Karpas-422 (cell line): Measurements from ENCODE around the gene SLC16A11. TPM values are rescaled to one million over a fixed set of nuclear protein-coding genes. Genes with fewer than 3 reads are reported as not detected.

Experiments used
- DNase-seq: peaks from one replicate; pipeline ENCODE4 v3.0.0-alpha.2; 2015
- H2AFZ ChIP-seq: fragments of 200-600 bp; sonication (generic); 2 replicates; pipeline ENCODE4 v1.6.1; 2014; ENCODE audit warnings: antibody characterized with exemption, low read length, mixed read lengths
- H3K27ac ChIP-seq: fragments of 200-600 bp; sonication (generic); 2 replicates; pipeline ENCODE4 v1.5.1; 2014; ENCODE audit warnings: mild to moderate bottlenecking, low read length, moderate library complexity
- H3K27me3 ChIP-seq: fragments of 200-600 bp; sonication (generic); 2 replicates; pipeline ENCODE4 v1.6.1; 2014; ENCODE audit warnings: low read length, mixed read lengths
- H3K36me3 ChIP-seq: fragments of 200-600 bp; sonication (generic); 2 replicates; pipeline ENCODE4 v1.6.1; 2014; ENCODE audit warnings: low read length, mixed read lengths; ENCODE audit not compliant: insufficient read depth
- H3K4me1 ChIP-seq: fragments of 200-600 bp; sonication (generic); 2 replicates; pipeline ENCODE4 v1.6.1; 2014; ENCODE audit warnings: mild to moderate bottlenecking, low read length, mixed read lengths
- H3K4me2 ChIP-seq: fragments of 200-600 bp; sonication (generic); 2 replicates; pipeline ENCODE4 v1.6.1; 2014; ENCODE audit warnings: low read length, low read depth, mild to moderate bottlenecking; ENCODE audit not compliant: poor library complexity, severe bottlenecking
- H3K4me3 ChIP-seq: fragments of 200-600 bp; sonication (generic); 2 replicates; pipeline ENCODE4 v1.5.1; 2014; ENCODE audit warnings: mild to moderate bottlenecking, antibody characterized with exemption, low read length, mixed read lengths
- H3K79me2 ChIP-seq: fragments of 200-600 bp; sonication (generic); 2 replicates; pipeline ENCODE4 v1.6.1; 2014; ENCODE audit warnings: mild to moderate bottlenecking, low read length, mixed read lengths
- H3K9ac ChIP-seq: fragments of 200-600 bp; sonication (generic); 2 replicates; pipeline ENCODE4 v1.6.0; 2014; ENCODE audit warnings: low read length
- H3K9me2 ChIP-seq: fragments of 200-600 bp; sonication (generic), shearing (Covaris generic); replicated peaks from 2 replicates; pipeline ENCODE4 v1.6.0; 2014; ENCODE audit warnings: mild to moderate bottlenecking, low read length, moderate library complexity; ENCODE audit not compliant: insufficient read depth
- H3K9me3 ChIP-seq: fragments of 300-700, 200-600 bp; sonication (generic); 2 replicates; pipeline ENCODE4 v1.6.1; 2014; ENCODE audit warnings: low read length, mixed read lengths
- H4K20me1 ChIP-seq: fragments of 200-600 bp; sonication (generic); 2 replicates; pipeline ENCODE4 v1.6.1; 2014; ENCODE audit warnings: mild to moderate bottlenecking, antibody characterized with exemption, low read length, low read depth; ENCODE audit not compliant: insufficient read depth
- total RNA-seq: library from RNA; depleted of rRNA; stranded (reverse); fragments of >200 nt; shearing (Covaris generic); gene quantifications from 2 replicates; pipeline ENCODE4 v1.2.3, GENCODE V29; 2014; ENCODE audit warnings: low replicate concordance

SLC16A11 gene
- total RNA-seq, 1 experiment from 2014 or later, result not detected

DNA sequence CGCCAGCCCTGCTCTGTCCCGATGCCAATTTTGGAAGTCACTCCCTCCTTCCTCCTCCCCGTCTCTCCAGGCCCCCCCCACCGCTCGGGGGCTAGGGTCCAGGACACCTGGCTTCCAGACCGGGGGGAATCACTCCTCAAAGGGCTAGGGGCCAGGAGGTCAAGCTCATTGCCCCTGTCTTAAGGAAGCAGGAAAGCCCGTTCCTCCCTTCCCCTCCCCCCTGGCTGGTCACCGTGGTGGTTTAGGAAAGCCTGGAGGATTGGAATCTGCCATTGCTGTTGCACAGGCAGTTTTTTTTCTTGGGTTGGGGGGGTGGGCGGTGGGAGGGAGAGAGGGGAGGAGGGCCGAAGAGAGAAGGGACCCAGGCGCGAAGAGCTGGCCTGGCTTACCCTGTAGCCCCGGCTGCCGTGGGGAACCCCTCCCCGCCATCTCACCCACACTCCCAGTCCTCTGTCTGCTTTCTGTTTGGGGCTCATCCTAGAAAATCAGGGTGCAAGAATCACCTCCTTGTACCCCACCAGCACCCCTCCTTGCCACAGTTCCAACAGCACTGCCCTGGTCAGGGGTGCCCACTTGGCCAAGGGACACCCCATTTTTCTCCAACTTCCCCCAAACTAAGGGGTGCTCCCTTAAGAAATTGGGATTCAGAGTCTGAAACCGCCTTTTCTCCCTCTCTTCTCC is 23.9 kb downstream of the SLC16A11 start:
- Histone ChIP-seq H4K20me1 (0 out of 2 replicates have a peak, but pooled peaks cover 2% of the 10 kb centered on the region), H3K4me3 (no peak overlapping the region), H3K36me3 (no peaks in the 10 kb centered on the region), H3K4me1 (peaks cover 15% of the 10 kb centered on the region), H3K9me2 (no peaks in the 10 kb centered on the region), H3K9me3 (no peaks in the 10 kb centered on the region), H3K27ac (no peak overlapping the region), H2AFZ (no peak overlapping the region), H3K4me2 (no peak overlapping the region), H3K27me3 (no peaks in the 10 kb centered on the region), H3K9ac (no peak overlapping the region), H3K79me2 (no peaks in the 10 kb centered on the region)
- DNase-seq, result no peak

DNA sequence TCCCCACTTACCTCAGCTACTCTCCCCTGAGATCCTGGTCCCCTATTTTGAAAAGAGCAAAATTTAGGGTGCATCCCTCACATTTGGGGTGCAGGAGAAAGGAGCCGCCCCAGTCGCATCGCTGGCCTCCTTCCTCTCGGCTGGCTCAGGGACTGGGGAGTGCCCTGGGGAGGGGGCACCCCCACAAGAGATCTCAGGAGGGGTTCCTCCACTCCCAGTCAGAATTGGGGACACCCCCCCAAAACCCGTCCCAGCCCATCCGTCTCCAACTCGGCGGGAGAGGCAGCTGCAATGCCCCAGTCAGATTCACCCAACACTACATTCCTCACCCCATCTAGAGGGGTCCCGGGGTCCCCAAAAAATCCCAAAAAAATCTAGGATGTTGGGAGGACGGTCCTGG is 24.5 kb downstream of the SLC16A11 start:
- Histone ChIP-seq H4K20me1 (0 out of 2 replicates have a peak, but pooled peaks cover 2% of the 10 kb centered on the region), H3K9me3 (no peaks in the 10 kb centered on the region), H3K4me2 (no peak overlapping the region), H3K9ac (no peak overlapping the region), H2AFZ (no peak overlapping the region), H3K4me3 (no peak overlapping the region), H3K27ac (no peak overlapping the region), H3K4me1 (peaks cover 16% of the 10 kb centered on the region), H3K27me3 (no peaks in the 10 kb centered on the region), H3K79me2 (no peaks in the 10 kb centered on the region), H3K36me3 (no peaks in the 10 kb centered on the region), H3K9me2 (no peaks in the 10 kb centered on the region)
- DNase-seq, result no peak

DNA sequence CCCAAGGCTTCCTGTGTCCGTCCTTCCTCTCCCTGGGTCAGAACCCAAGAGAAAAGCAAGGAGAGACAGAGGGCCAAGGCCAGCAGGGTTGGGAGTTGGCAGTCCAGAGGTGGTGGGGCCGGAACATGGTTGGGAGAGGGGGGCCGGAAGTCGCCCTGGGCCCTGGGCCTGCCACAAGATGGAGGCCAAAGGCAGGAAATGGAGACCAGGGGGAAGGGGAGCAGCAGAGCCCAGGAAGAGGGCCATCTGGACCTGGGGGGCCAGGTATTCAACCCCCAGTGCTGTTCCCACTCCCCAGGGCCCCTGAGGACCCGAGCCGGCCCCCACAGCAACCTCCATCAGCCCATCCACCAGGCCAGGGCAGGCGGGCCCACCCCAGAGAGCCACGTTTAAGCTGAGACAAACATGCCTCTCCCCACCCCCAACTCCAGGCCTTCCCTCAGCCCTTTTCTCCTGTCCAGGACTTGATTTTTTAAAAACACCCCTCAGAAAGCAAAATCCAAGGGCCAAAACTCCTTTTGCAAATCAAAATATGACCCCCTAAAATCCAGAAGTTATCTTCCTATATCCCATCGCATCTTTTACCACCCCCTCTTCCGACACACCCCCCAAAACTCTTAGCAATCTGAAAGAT is 25.4 kb downstream of the SLC16A11 start:
- Histone ChIP-seq H3K79me2 (peaks cover 7% of the 10 kb centered on the region), H3K9me3 (no peaks in the 10 kb centered on the region), H3K27ac (no peak overlapping the region), H3K4me2 (no peak overlapping the region), H3K27me3 (no peaks in the 10 kb centered on the region), H3K4me3 (no peak overlapping the region), H2AFZ (no peak overlapping the region), H3K9ac (no peak overlapping the region), H4K20me1 (0 out of 2 replicates have a peak, but pooled peaks cover 2% of the 10 kb centered on the region), H3K9me2 (no peaks in the 10 kb centered on the region), H3K36me3 (no peaks in the 10 kb centered on the region), H3K4me1 (peaks cover 19% of the 10 kb centered on the region)
- no peak for DNase-seq

DNA sequence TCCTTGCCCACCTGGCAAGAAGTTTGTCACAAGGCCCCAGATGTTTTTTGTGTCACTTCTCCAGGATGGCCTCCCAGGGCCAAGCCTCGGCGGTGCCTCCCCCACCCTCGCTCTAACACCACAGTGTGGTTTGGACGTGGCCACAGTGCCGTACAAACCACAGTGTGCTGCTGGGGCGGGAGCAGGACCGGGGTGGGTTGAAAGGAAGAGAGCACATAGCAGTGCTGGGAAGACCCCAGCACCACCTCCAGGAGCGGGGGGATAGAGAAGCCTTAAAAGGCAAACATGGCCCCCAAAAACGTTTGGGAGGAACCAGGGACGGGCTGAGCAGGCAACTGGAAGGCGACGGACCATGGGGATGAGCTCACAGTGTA is 26.1 kb downstream of the SLC16A11 start:
- no peak for DNase-seq
- H3K27ac ChIP-seq, result no peak overlapping the region
- no peaks in the 10 kb centered on the region for H3K27me3 ChIP-seq
- H3K4me2 ChIP-seq, result no peak overlapping the region
- 0 out of 2 replicates have a peak, but pooled peaks cover 2% of the 10 kb centered on the region for H4K20me1 ChIP-seq
- peaks cover 19% of the 10 kb centered on the region for H3K4me1 ChIP-seq
- H3K79me2 ChIP-seq, result peaks cover 13% of the 10 kb centered on the region
- no peak overlapping the region for H2AFZ ChIP-seq
- H3K9me3 ChIP-seq, result no peaks in the 10 kb centered on the region
- H3K4me3 ChIP-seq, result no peak overlapping the region
- H3K9ac ChIP-seq, result no peak overlapping the region
- no peaks in the 10 kb centered on the region for H3K36me3 ChIP-seq
- no peaks in the 10 kb centered on the region for H3K9me2 ChIP-seq

DNA sequence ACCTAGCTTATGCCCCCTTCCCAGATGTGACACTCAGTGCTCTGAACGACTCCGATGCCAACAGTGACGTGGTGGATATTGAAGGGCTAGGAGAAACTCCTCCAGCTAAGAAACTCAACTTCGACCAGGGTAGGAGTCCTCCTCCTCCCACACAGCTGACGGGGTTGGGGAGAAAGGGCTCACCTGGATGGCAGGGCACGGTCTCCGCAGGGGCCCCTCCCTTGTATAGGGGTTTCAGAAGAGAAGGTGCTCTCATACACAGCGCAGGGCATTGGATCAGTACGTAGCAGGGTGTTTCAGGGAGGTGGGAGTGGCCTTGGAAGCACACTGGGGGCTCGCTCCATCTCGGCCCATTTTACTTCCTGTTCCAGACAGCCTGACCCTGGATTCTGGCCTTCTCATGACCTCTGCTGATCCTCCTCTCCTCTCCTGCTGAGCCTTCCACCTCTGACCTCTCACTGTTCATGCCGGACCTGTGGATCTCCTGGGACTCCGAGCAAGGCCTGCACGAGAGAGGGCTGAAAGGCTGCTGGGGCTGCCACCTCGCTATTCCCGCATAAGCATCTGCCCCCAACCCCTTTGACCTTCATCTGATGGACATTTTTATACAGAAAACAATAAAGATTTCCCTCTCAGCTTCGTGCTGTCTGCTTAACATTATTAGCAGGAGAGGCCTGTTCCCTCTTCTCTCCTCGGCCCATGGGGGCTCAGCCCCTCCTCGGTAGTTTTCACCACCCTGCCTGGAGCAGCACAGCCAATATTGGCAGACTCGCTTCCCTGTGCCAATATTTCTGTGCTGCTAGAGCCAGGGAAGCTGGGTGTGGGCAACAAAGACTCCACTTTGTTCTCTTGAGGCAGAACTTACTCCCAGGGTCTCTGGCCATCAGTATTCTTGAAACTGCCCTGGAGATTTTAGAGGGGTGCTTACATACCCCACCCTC is 26.7 kb downstream of the SLC16A11 start:
- Histone ChIP-seq H3K4me2 (no peak overlapping the region), H3K27me3 (no peaks in the 10 kb centered on the region), H3K4me1 (peaks cover 16% of the 10 kb centered on the region), H2AFZ (no peak overlapping the region), H3K36me3 (no peaks in the 10 kb centered on the region), H3K27ac (no peak overlapping the region), H4K20me1 (peaks cover 2% of the 10 kb centered on the region; the same call in 1 of the 2 replicates), H3K79me2 (peaks cover 18% of the 10 kb centered on the region), H3K4me3 (no peak overlapping the region), H3K9me2 (no peaks in the 10 kb centered on the region), H3K9me3 (no peaks in the 10 kb centered on the region), H3K9ac (no peak overlapping the region)
- DNase-seq, result no peak

DNA sequence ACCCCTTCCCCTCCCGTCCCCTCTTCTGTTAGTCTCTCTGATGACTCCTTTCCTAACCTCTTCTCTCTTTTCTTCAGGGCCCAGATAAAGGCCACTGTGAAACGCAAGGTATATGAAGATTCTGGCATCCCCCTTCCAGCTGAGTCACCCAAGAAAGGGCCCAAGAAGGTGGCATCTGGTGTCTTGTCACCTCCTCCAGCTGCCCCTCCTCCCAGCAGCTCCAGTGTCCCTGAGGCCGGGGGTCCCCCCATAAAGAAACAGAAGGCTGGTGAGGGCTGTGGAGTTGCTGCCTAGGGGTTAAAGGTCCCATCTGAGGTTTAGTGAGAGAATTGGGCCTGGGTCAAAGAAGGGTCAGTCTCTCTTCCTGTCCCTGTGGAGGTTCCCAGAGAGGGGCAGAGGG is 27.5 kb downstream of the SLC16A11 start:
- Histone ChIP-seq H4K20me1 (peaks cover 2% of the 10 kb centered on the region; the same call in 1 of the 2 replicates), H3K9me2 (no peaks in the 10 kb centered on the region), H3K9me3 (no peaks in the 10 kb centered on the region), H3K4me3 (no peak overlapping the region), H3K79me2 (peaks cover 26% of the 10 kb centered on the region), H3K27me3 (no peaks in the 10 kb centered on the region), H3K36me3 (no peaks in the 10 kb centered on the region), H3K4me1 (peaks cover 15% of the 10 kb centered on the region), H3K9ac (no peak overlapping the region), H3K4me2 (no peak overlapping the region), H3K27ac (no peak overlapping the region), H2AFZ (no peak overlapping the region)
- no peak for DNase-seq

DNA sequence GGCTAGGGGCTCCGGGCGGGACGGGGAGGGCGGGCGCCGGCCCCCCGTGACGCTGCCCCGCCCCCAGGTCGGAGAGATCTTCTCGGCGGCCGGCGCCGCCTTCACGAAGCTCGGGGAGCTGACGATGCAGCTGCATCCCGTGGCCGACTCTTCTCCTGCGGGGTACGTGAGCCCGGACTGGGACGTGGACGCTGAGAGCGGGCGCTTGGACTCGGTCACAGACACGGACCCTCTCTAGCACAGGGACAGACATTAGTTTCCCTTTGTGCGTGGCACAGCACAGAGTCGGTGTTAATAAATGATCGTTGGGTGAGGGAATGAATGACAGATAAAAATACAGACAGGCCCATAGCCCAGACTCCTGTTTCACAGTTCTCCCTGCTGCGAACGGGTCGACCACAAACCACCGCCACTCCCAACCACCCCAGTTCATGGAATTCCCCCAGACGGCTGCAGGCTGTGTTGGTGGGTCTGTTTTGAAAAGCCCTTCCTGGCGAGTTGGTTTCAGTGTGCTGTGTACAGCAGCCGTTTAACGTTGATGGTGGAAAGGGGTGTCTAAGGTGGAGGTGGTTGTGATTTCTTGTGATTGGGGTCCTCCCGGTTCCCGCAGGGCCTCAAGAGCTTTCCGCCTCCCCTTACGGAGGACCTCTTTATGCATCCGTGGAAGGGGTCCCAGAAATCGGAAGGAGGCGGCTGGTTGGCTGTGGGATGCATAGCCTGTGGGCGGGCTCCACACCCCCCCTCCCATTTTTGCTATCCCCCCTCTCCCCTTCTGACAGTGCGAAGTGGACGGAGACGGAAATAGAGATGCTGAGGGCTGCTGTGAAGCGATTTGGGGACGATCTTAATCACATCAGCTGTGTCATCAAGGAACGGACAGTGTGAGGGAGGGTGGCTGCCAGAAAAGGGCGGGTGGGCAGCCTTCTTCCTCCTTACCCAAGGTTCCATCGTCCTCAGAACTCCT is 28.6 kb downstream of the SLC16A11 start:
- H3K4me3 ChIP-seq, result peak overlapping the region; percentile 70
- no peaks in the 10 kb centered on the region for H3K9me2 ChIP-seq
- H3K27me3 ChIP-seq, result no peaks in the 10 kb centered on the region
- peak overlapping the region; percentile 98 for H3K9ac ChIP-seq
- DNase-seq, result no peak
- no peaks in the 10 kb centered on the region for H3K36me3 ChIP-seq
- H3K79me2 ChIP-seq, result peaks cover 37% of the 10 kb centered on the region
- H3K4me2 ChIP-seq, result peak overlapping the region; percentile 71
- H3K9me3 ChIP-seq, result no peaks in the 10 kb centered on the region
- no peak overlapping the region for H3K27ac ChIP-seq
- peak overlapping the region; percentile 77 for H2AFZ ChIP-seq
- peaks cover 26% of the 10 kb centered on the region for H3K4me1 ChIP-seq
- peaks cover 2% of the 10 kb centered on the region; the same call in 1 of the 2 replicates for H4K20me1 ChIP-seq
